NCI-H2196 (cell line): ENCODE data around the gene CLIP2.

Experiments used
- DNase-seq: peaks from one replicate; lab custom pipeline; 2025; ENCODE audit not compliant: unreplicated experiment; lab: John Stamatoyannopoulos, UW

Gene CLIP2

DNA sequence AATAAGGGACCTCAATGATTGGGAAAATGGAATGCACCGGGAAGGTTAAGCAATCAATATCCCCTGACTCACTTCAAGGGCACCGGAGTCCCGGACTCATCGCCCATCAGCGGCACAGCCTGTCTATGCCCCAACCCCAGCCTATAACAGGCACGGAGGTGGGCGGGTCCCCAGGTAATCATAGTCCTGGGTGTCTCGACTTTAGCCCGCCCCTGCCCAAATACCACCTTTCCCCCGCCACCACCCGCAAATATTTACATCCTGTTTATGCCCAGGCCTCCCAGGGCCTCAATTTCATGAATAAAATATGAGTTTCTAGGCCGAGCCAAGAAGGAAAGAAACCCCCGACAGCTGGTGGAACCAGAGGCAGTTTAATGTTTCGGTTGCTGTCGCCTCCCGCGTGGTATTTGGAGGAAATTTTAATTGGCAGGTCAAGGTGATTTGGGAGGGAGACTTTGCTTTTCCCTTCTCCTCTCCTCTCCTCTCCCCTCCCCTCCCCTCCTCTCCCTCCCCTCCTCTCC is 19.4 kb upstream of the CLIP2 start:
- DNase-seq, result peak; percentile 78

- no peak for DNase-seq
These were observed 17.5 kb upstream of the CLIP2 start for GRCh38 chr7:74271742-74272141.

DNA sequence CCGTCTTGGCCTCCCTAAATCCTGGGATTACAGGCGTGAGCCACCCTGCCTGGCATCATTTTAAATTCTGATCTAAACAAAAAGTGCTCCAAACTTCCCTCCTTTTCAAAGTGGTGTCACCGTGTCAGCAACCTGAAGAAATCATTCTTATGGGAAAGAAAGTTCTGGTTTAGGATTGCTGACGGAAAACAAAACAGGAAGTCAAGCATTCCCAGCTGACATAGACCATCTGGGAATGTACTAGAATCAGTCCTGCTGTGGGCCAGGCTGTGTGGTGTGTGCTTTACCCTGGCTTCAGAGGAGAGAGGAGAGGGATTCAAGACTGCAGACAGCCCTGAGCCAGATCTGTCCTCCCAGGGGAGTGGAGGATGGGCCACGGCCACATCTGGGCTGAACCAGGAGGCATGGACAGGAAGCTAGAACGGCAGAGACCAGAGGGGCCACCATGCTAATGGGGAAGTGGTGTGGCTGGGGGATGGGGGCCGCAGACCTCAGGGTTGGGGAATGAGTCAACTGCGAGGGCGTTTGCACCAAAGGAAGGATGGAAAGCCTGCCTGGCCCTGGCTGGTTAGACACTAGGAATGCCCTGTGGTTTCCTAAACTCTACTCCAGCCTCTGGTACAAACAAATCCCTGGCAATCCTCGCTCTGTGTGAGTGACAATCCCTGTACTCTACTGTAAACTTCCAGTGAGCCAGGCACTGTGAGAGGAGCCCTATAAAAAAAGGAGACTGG is 16.7 kb upstream of the CLIP2 start:
- DNase-seq, result no peak

DNA sequence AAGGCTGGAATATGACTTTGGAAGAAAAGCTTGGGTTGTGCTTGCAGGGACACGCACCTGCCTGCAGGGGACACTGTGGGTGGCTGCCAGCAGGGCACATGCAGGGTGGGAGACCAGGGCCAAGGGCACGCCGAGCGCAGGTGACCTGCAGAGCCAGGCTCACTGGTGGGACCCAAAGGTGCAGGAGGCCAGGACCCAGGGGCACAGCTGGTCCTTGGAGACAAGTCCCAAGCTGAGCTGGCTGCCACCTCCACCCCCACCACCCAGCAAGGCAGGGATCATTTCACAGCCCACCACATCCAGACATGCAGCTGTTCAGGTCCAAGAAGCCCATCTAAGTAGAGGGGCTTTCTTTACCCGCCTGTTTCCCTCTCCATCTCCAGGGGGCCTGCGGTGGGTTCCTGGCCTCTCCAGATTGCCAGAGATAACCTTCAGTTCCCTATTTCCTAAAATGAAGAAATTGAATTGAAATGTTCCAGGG is 13.8 kb upstream of the CLIP2 start:
- DNase-seq, result no peak

DNA sequence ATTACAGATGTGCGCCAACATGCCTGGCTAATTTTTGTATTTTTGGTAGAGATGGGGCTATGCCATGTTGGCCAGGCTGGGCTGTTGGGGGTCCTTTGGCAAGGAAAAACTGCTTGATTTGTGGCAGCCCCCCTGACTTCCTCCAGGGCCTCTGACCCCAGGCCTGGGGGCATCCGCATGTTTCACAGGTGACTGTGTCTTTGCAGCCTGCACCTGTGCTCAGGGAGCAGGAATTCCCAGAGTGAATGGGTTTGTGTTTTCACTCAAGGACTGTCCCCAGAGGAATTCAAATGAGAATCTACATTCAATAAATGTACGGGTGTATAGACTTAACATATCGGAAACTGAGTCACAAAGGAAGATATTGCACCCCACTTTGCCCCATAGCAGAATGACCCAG is 11.6 kb upstream of the CLIP2 start:
- DNase-seq, result no peak

DNA sequence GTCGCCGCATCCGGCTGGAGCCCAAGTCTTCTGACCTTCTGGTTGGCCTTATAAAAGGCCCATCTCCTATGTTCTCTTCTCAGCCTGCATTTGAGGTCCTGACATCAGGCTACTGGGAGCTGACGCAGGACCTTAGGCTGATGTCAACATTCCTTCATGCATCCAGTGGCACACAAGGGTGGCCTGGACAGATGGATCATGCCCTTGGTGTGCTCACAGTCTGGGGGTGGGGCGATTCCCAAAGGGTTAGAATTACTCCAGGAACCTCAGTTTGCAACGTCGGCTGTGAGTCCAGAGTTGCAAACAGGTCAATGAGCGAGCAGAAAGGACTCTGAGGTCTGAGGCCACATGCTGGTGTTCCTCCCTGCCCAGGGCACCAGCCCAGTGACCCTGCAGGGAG is 8.2 kb upstream of the CLIP2 start:
- DNase-seq, result no peak

- DNase-seq, result no peak
These were observed 6.3 kb upstream of the CLIP2 start for GRCh38 chr7:74282748-74283459.

- DNase-seq, result no peak
These were observed 5.3 kb upstream of the CLIP2 start for GRCh38 chr7:74283858-74284447.

- DNase-seq, result no peak
These were observed 4.4 kb upstream of the CLIP2 start for GRCh38 chr7:74284781-74285259.

GRCh38 chr7:74286131-74286530 is 3.1 kb upstream of the CLIP2 start:
- DNase-seq, result no peak

GRCh38 chr7:74287303-74288033 is 1.7 kb upstream of the CLIP2 start:
- DNase-seq, result no peak

- no peak for DNase-seq
These were observed 949 bp upstream of the CLIP2 start for GRCh38 chr7:74288034-74288881.

- peak; percentile 15 for DNase-seq
These were observed 699 bp downstream of the CLIP2 start for GRCh38 chr7:74289659-74290552.

DNA sequence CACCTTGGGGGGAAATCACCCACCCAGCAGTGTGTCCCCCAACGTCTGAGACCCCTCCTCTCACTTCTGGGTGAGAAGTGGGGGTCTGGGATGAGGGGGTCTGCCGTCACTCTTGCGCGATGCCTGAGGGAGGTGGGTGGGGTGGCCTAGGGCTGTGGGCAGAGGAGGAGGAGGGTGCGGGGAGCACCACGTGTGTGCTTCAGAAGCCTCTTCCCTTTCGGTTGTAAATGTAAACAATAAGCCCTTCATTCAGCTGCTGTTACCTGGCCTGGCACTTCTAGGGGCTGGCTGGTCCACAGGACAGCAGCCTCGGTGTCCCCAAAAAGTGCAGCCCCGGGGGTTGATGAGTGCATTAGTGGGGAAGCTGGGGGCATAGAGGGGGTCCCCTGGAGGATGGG is 1.3 kb downstream of the CLIP2 start:
- DNase-seq, result no peak

DNA sequence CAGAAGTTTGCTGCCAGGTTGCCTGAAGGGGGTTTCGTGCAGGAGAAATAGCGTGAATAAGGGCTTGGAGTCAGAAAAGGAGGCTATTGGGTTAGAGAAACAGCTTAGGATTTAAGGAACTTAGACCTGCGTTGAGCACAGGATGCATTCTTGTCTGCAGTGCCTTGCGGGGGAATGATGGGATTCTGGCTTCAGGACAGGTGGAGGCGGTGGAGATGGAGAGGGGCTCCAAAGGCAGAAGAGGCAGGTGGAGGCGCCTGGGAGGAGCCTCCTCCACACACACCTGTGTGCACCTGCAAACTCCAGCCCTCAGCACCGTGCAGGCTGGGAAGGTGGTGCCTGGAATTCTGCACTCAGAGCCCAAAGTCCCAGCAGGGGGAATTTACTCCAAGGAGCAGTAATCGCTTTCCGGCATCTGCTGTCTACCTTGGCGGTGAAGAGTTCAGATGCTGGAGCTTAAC is 1.8 kb downstream of the CLIP2 start:
- no peak for DNase-seq

DNA sequence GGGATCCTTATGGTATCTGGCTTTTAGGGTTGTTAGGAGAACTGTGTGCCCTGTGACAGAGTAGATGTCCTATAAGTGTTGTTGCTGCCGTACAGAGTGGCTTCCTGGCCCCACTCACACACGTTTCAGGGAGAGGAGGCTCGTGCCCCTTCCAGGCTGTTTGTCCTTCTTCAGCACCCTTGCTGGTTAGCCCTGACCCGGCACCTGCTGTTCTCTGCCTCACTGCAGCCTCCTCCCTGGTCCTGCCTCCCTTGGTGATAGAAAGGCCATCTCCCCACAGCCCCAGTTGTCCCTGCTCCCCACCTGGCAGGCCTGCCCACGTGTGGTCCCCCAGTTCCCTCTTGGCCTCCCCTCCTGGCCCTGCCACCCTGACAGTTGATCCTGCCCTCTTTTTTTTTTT is 2.3 kb downstream of the CLIP2 start:
- DNase-seq, result no peak

- no peak for DNase-seq
These were observed 3.8 kb downstream of the CLIP2 start for GRCh38 chr7:74292757-74293576.

GRCh38 chr7:74293577-74293908 is 4.3 kb downstream of the CLIP2 start:
- DNase-seq, result no peak
